Right atrium auricular region (tissue), 2 donors: Measurements from ENCODE around the gene GOLGA8B. TPM values are rescaled to one million over a fixed set of nuclear protein-coding genes. Genes with fewer than 3 reads are reported as not detected.
"Not testable (repeated sequence)": the region's sequence is repeated elsewhere in the genome, so short reads cannot be mapped to it uniquely, and the experiment has no call there.

Source experiments
- DNase-seq: peaks from one replicate; pipeline ENCODE4 v3.0.0-alpha.2; 2019; ENCODE audit warnings: low spot score
- H3K27ac ChIP-seq, 2 donors: fragments of 200-600 bp; sonication (generic); 1 replicate in 1 of 2; 2 replicates in 1 of 2; pipeline ENCODE4 v1.5.1; 2016 to 2019
- H3K27me3 ChIP-seq, 2 donors: fragments of 200-600 bp; sonication (generic); one replicate each; pipeline versions ENCODE4 v1.5.1 to v1.6.0; 2017 to 2019
- H3K36me3 ChIP-seq: fragments of 200-600 bp; sonication (generic); one replicate; pipeline ENCODE4 v1.5.1; 2016
- H3K4me1 ChIP-seq, 2 donors: fragments of 200-600 bp; sonication (generic); one replicate each; pipeline versions ENCODE4 v1.5.1 to v1.6.0; 2017 to 2019
- H3K4me3 ChIP-seq, 2 donors: fragments of 200-600 bp; sonication (generic); 1 replicate in 1 of 2; 2 replicates in 1 of 2; pipeline ENCODE4 v1.5.1; 2017 to 2019; ENCODE audit warnings: mild to moderate bottlenecking in 1 of 2, moderate library complexity in 1 of 2
- H3K9me3 ChIP-seq, 2 donors: fragments of 200-600 bp; sonication (generic); one replicate each; pipeline ENCODE4 v1.5.1; 2019
- CTCF ChIP-seq, 2 donors: fragments of 200-600 bp; sonication (generic); IDR thresholded peaks; one replicate each; pipeline ENCODE4 v1.5.1; 2019; ENCODE audit warnings: antibody characterized with exemption in 2 of 2
- total RNA-seq, 2 donors: library from RNA; depleted of rRNA; stranded (reverse); fragments of >200 nt; gene quantifications; one replicate each; pipeline ENCODE4 v1.1.0, GENCODE V29; 2016

Gene GOLGA8B
- total RNA-seq, 2 donors from 2014 or later: 10.3 to 24.6 TPM

DNA sequence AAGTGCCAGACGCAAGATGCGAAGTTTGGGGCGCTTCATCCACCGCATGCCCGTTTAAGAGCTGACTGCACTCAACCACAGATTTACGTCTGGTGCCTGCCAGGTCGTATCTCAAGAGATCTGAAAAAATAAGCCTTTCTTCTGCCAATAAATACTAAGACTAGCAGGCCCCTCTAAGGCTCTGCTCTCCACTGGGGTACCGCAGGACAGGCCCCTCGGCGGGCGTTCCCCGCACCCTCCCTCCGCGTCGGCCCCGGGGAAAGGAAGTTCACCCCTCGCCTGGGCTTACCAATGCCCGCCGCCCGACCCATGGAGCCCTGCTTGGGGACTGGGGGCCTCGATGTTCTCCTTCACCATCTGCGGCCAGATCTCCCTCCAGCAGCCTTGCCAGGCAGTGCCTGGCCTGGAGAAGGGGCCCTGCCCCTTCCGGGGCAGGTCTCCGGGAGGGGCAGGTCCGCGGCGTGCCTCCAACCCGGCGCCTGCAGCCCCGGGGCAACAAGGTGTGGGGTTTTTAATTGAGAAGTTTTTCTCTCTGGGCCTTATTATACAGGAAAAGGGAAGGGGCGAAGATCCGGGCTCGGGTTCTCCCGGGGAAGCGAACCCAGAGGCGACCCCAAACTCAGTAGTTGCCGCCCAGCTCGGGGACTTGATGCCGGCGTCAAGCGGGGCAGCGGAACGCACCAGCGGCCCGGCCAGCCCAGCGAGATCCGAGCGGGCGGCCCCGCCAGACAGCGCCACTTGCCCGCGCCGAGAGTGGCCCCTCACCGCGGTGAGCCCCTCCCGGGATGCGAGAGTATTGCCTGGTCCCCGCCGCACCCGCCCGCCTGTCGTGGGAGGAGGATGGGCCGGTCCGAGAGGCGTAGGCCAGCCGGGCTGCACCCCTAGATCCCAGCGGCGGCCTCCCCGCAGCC, 735 bp downstream of the GOLGA8B start:
- H3K27me3 ChIP-seq: no peaks in the 10 kb centered on the region
- H3K27ac ChIP-seq: peak overlapping the region; percentile 38 to 67
- H3K4me3 ChIP-seq: peak overlapping the region; percentile 54 to 85
- DNase-seq: no peak
- TF ChIP-seq CTCF (IDR thresholded peaks at IDR 0.05): no peak
- H3K4me1 ChIP-seq: peaks cover 0 to 31% of the 10 kb centered on the region in 2 donors
- no peaks in the 10 kb centered on the region for H3K36me3 ChIP-seq
- H3K9me3 ChIP-seq: no peaks in the 10 kb centered on the region

DNA sequence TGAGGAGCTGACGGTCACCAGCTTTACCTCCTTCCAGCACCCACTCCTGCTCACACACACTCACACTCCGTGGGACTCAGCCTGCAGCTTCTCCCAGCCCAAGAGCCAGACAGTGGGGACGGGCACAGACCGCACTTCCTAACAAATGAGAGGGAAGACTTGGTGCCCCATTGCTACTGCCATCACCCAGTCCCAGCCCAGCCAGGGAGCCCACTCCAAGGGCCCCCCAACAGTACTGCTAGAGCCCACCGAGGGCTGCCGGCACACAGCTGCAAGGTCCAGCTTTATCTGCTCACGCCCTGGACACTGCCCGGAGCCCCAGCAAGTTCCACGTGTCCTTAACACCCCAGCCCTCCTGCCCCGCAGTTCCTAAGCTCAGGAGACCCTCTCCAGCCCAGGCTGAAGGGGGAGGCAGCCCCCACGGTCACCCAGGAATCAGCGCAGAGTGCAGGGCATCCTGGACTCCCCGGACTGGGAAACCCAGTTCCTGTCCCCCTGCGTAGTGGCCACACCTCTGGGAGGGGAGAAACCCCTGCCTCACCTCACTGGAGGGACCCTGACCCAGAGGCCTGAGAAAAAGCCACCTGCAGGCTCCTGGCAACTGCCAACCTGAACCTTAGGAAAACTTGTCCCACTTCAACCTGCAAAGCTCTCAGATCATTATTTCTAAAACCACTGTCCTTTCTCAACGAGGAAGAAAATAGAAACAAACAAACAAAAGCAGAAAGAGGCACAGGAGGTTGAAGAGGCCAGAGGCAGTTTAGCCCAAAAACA, 1.6 kb downstream of the GOLGA8B start:
- peak overlapping the region in 1 of 2 donors; percentile 67 for H3K27ac ChIP-seq
- H3K4me1 ChIP-seq: peaks cover 0 to 31% of the 10 kb centered on the region in 2 donors
- peak overlapping the region; percentile 54 to 85 for H3K4me3 ChIP-seq
- H3K9me3 ChIP-seq, H3K27me3 ChIP-seq, H3K36me3 ChIP-seq, DNase-seq: not testable (repeated sequence)

- no peaks in the 10 kb centered on the region for H3K36me3 ChIP-seq
- peak overlapping the region; percentile 70 to 71 for H3K27ac ChIP-seq
- DNase-seq: no peak
- H3K4me1 ChIP-seq: peaks cover 0 to 31% of the 10 kb centered on the region in 2 donors
- TF ChIP-seq CTCF (IDR thresholded peaks at IDR 0.05): no peak
- no peaks in the 10 kb centered on the region for H3K27me3 ChIP-seq
- no peaks in the 10 kb centered on the region for H3K9me3 ChIP-seq
- H3K4me3 ChIP-seq: no peak overlapping the region
Measured at GRCh38 chr15:34581043-34581365, 2.4 kb downstream of the GOLGA8B start.

DNA sequence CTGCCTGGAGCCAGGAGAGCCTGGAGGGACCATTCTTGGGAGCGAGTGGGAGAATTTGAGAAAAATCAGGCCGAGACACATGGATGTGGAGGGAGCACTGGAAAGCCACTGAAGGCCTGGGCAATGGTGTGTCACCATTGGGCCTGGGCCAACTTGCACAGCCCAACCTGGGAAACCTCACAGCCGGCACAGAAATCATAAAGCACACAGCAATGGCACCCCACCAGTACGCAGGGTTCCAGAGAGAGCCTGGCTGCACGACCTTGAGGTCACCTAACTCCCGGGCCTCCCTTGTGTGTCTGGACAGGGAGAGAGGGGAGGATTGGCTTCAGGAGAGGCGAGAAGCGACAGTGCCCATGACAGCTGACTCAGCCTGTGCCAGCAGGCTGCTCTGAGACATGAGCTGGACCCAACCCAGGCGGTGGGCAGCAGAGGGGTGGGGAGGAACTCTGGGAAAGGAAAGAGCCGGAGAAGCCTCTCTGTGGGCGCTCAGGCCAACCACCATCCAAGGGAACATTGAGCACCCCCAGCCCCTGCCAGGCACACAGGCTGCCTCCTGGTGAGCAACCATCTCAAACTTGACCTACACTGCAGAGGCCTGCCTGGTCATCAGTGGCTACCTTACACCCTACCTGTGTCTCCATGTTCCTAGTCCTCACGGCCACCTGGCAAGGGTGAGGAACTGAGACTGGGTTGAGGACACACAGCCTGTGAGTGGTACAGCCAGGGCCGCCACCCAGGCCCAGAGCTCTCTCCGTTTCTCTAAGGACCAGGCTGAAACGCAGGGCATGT, 3.0 kb downstream of the GOLGA8B start:
- not testable (repeated sequence) for H3K9me3 ChIP-seq, H3K27me3 ChIP-seq, H3K36me3 ChIP-seq, DNase-seq, H3K4me3 ChIP-seq
- Histone ChIP-seq H3K27ac (peak overlapping the region; percentile 70 to 71), H3K4me1 (peaks cover 0 to 31% of the 10 kb centered on the region in 2 donors)

GRCh38 chr15:34578283-34578674, 5.2 kb downstream of the GOLGA8B start:
- DNase-seq: no peak
- H3K27me3 ChIP-seq: no peaks in the 10 kb centered on the region
- no peak for TF ChIP-seq CTCF (IDR thresholded peaks at IDR 0.05)

GRCh38 chr15:34577658-34578282, 5.7 kb downstream of the GOLGA8B start:
- H3K4me1 ChIP-seq: peaks cover 0 to 23% of the 10 kb centered on the region in 2 donors

More at GRCh38 chr15:34578283-34578674, 5.2 kb downstream of the GOLGA8B start:
- no peaks in the 10 kb centered on the region for H3K9me3 ChIP-seq
- no peak overlapping the region for H3K27ac ChIP-seq
- peaks cover 0 to 23% of the 10 kb centered on the region in 2 donors for H3K4me1 ChIP-seq
- H3K4me3 ChIP-seq: no peak overlapping the region
- no peaks in the 10 kb centered on the region for H3K36me3 ChIP-seq

GRCh38 chr15:34575035-34575434, 8.4 kb downstream of the GOLGA8B start:
- not testable (repeated sequence) for H3K27ac ChIP-seq, H3K36me3 ChIP-seq, H3K4me3 ChIP-seq, H3K4me1 ChIP-seq, DNase-seq, H3K9me3 ChIP-seq, H3K27me3 ChIP-seq

More at GRCh38 chr15:34577658-34578282, 5.7 kb downstream of the GOLGA8B start:
- not testable (repeated sequence) for H3K27ac ChIP-seq, H3K27me3 ChIP-seq, H3K4me3 ChIP-seq, H3K9me3 ChIP-seq, H3K36me3 ChIP-seq, DNase-seq

GRCh38 chr15:34572921-34573320, 10.5 kb downstream of the GOLGA8B start:
- H3K4me1 ChIP-seq, DNase-seq, H3K36me3 ChIP-seq, H3K27ac ChIP-seq, H3K9me3 ChIP-seq, H3K4me3 ChIP-seq, H3K27me3 ChIP-seq: not testable (repeated sequence)

GRCh38 chr15:34572019-34572641, 11.3 kb downstream of the GOLGA8B start:
- not testable (repeated sequence) for H3K27ac ChIP-seq, H3K4me3 ChIP-seq, H3K4me1 ChIP-seq, H3K9me3 ChIP-seq, H3K36me3 ChIP-seq, DNase-seq, H3K27me3 ChIP-seq
